ENCODE data around the gene MAP3K3. TPM values are rescaled to one million over a fixed set of nuclear protein-coding genes. Genes with fewer than 3 reads are reported as not detected.

MAP3K3 gene
- total RNA-seq, 4 donors from 2014 or later, result 14.0 to 38.9 (median 18.4) TPM

- no peak overlapping the region for H3K27ac ChIP-seq
- no peaks in the 10 kb centered on the region for H3K9me3 ChIP-seq
- H3K4me3 ChIP-seq, result no peak overlapping the region
- TF ChIP-seq CTCF (IDR thresholded peaks at IDR 0.05) (no peak), POLR2A (IDR thresholded peaks at IDR 0.05) (peak in 1 of 4 donors; percentile 15)
- DNase-seq, result no peak
- intact Hi-C loops (cut with DNase I), result no loop called here
- peaks cover 0 to 37% (median 0%) of the 10 kb centered on the region in 3 donors for H3K36me3 ChIP-seq
- H3K27me3 ChIP-seq, result no peaks in the 10 kb centered on the region
- WGBS, 2 donors, result 62% methylated on average over 6 of the region's 6 CpGs
- peaks cover 0 to 21% (median 10%) of the 10 kb centered on the region in 3 donors for H3K4me1 ChIP-seq
Observed at GRCh38 chr17:63596856-63597586, 25.2 kb upstream of the MAP3K3 start.

- Histone ChIP-seq H3K27ac (no peak overlapping the region), H3K27me3 (no peaks in the 10 kb centered on the region), H3K36me3 (peaks cover 0 to 25% (median 0%) of the 10 kb centered on the region in 3 donors), H3K9me3 (no peaks in the 10 kb centered on the region), H3K4me1 (peaks cover 0 to 27% (median 13%) of the 10 kb centered on the region in 3 donors), H3K4me3 (no peak overlapping the region)
- intact Hi-C loops (cut with DNase I), result no loop called here
- TF ChIP-seq POLR2A (IDR thresholded peaks at IDR 0.05), result no peak
- no peak for TF ChIP-seq CTCF (IDR thresholded peaks at IDR 0.05)
- no peak for DNase-seq
- 58 to 84% methylated on average over 2 of the region's 2 CpGs for WGBS, 2 donors
Observed at GRCh38 chr17:63598281-63598680, 23.9 kb upstream of the MAP3K3 start.

DNA sequence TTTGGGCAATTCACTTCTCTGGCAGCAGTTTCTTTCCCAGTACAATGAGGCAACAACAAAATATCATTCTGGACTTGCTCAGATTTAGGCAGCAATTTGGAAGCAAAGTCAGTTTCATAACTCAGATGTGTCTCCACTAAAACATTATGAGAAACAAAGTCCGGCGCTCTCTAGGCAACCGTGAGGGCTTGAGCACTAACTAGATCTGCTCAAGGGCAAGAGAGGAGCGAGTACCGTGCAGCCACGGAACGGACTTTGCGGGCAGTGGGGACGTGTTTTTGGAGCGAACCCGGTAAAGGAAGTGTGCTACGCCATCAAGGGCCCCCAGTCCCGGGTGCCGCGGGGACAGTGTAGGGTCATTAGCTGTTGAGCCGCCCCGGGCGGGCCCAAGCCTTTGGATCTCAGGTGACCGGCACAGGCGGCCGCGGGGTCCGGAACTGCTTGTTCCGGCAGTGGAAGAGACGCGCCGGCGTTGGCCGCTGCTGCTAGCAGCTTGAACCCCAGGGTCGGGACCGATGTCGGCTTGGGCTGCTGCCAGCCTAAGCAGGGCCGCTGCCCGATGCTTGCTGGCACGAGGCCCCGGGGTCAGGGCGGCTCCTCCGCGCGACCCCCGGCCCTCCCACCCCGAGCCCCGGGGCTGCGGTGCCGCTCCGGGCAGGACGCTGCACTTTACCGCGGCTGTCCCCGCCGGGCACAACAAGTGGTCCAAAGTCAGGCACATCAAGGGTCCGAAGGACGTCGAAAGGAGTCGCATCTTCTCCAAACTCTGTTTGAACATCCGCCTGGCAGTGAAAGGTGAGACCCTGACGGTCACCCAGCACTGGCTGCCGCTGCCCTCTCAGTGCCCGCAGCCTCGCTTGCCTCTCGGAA lies 21.4 kb upstream of the MAP3K3 start, which contains the start of gene TACO1:
Gene TACO1 (plus strand): TSS at position 327 of the 870 bp plus-strand sequence. CDS start 189 bp downstream, at position 516.
- peak within 1 kb of the TSS; percentile 85 to 92 (median 87) for H3K27ac ChIP-seq
- intact Hi-C loops (cut with DNase I), result no loop called here
- H3K4me3 ChIP-seq, result peak within 1 kb of the TSS; percentile 73 to 99 (median 83)
- peak; percentile 23 for DNase-seq
- no peaks in the 10 kb centered on the region for H3K9me3 ChIP-seq
- H3K4me1 ChIP-seq, result peaks cover 0 to 27% (median 13%) of the 10 kb centered on the region in 3 donors
- TF ChIP-seq POLR2A (IDR thresholded peaks at IDR 0.05) (peak in 2 of 4 donors; percentile 46 to 51), CTCF (IDR thresholded peaks at IDR 0.05) (peak in 1 of 6 experiments; percentile 20)
- no peaks in the 10 kb centered on the region for H3K27me3 ChIP-seq
- 0 to 2% methylated on average over 15 to 24 of the region's 61 CpGs for WGBS, 2 donors
- peaks cover 0 to 30% (median 6%) of the 10 kb centered on the region in 3 donors for H3K36me3 ChIP-seq

DNA sequence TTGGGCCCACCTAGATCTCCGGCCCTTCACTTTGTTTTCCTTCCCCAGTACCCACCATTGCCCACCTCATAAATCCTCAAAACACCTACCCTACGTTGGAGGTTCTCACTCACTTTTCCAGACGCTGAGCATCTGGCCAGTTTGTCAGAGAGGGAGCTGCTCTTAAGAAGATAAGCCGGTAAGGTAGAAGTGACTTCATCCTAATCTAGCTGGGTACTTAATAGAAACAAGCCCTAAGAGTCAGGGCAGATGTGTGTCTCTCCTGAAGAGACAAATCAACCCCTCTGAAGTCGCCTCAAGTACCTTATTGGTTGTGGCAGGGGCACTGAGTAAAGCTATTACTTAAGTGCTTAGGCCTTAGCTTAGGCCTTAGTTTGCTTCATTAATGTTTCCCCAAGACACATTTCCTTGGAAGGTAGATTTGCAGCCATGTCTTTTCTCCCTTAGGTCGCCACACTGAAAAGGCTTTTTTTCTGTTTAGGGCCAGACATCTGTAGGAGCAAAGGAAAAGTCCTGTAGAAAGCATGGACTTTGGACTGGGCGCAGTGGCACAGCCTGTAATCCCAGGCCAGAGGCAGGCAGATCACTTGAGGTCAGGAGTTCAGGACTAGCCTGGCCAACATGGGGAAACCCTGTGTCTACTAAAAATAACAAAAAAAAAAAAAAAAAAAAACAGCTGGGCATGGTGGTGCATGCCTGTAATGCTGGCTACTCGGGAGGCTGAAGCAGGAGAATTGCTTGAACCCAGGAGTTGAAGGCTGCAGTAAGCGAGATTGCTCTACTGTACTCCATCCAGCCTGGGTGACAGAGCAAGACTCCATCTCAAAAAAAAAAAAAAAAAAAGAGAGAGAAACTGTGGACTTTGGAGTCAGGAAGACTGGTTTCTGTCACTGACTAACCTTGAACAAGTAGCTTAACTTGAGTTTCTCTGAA lies 20.5 kb upstream of the MAP3K3 start:
- Histone ChIP-seq H3K36me3 (peaks cover 0 to 35% (median 14%) of the 10 kb centered on the region in 3 donors), H3K27me3 (no peaks in the 10 kb centered on the region), H3K4me1 (peaks cover 0 to 27% (median 13%) of the 10 kb centered on the region in 3 donors), H3K4me3 (peak overlapping the region; percentile 73 to 99 (median 83)), H3K9me3 (no peaks in the 10 kb centered on the region), H3K27ac (peak overlapping the region; percentile 85 to 92 (median 87))
- intact Hi-C loops (cut with DNase I), result no loop called here
- DNase-seq, result no peak
- TF ChIP-seq CTCF (IDR thresholded peaks at IDR 0.05), result no peak
- 33 to 41% methylated on average over 7 to 8 of the region's 9 CpGs for WGBS, 2 donors
